DND-41 (cell line): ENCODE measurements around the gene CYB561A3.

Source experiments
- EZH2 ChIP-seq: IDR thresholded peaks from 3 replicates; pipeline ENCODE4 v1.6.1; 2012; ENCODE audit warnings: borderline replicate concordance, low read depth, mild to moderate bottlenecking, moderate library complexity, low read length, inconsistent platforms; ENCODE audit not compliant: severe bottlenecking
- TF ChIP-seq, protein P1 (sequence below): IDR thresholded peaks from 2 replicates; pipeline ENCODE4 v1.5.1; 2012; ENCODE audit warnings: borderline replicate concordance, low read length, moderate library complexity, mild to moderate bottlenecking; ENCODE audit not compliant: poor library complexity, severe bottlenecking; ENCODE audit errors: extremely low read depth

DNA sequence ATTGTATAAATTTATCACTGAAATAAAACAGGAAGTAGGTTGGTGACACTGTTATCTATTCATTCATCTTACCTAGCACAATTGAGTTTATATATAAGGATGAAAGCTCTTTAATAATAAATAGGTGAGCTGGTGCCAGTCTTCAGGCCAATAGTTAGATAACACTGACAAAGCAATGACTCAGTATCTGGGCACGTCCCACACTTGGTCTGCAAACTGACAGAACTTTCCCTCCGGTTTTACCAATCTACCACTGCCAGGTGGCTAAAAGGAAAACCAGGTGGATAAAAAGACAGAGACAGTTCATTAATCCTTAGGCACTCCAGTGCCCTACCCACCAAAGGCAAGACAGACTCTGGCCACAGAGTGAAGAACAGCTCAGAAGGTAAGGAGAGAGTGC lies 46.4 kb downstream of the CYB561A3 start:
- TF ChIP-seq EZH2: no peak
- TF ChIP-seq, protein P1, sequence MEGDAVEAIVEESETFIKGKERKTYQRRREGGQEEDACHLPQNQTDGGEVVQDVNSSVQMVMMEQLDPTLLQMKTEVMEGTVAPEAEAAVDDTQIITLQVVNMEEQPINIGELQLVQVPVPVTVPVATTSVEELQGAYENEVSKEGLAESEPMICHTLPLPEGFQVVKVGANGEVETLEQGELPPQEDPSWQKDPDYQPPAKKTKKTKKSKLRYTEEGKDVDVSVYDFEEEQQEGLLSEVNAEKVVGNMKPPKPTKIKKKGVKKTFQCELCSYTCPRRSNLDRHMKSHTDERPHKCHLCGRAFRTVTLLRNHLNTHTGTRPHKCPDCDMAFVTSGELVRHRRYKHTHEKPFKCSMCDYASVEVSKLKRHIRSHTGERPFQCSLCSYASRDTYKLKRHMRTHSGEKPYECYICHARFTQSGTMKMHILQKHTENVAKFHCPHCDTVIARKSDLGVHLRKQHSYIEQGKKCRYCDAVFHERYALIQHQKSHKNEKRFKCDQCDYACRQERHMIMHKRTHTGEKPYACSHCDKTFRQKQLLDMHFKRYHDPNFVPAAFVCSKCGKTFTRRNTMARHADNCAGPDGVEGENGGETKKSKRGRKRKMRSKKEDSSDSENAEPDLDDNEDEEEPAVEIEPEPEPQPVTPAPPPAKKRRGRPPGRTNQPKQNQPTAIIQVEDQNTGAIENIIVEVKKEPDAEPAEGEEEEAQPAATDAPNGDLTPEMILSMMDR: no peak
